ENCODE results near the gene BCLAF3.

DNA sequence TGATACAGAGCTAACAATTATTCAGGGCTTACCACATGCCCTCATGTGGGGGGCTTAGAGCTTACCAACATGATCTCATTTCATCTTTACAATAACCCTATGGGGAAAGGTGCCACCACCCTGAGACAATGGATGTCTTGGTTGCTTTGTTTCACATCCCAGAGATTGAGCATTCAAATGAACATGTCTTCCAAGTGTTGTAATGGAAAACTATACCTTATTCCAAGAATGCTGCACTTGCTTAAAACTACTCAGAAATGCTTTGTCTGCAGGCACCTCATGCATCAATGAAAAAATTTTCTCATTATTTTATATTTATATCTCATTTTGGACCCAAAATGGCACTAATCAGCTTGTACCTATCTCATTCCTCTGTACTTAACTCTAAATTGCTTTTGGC, 34.6 kb downstream of the BCLAF3 start:
- TF ChIP-seq, protein P1, sequence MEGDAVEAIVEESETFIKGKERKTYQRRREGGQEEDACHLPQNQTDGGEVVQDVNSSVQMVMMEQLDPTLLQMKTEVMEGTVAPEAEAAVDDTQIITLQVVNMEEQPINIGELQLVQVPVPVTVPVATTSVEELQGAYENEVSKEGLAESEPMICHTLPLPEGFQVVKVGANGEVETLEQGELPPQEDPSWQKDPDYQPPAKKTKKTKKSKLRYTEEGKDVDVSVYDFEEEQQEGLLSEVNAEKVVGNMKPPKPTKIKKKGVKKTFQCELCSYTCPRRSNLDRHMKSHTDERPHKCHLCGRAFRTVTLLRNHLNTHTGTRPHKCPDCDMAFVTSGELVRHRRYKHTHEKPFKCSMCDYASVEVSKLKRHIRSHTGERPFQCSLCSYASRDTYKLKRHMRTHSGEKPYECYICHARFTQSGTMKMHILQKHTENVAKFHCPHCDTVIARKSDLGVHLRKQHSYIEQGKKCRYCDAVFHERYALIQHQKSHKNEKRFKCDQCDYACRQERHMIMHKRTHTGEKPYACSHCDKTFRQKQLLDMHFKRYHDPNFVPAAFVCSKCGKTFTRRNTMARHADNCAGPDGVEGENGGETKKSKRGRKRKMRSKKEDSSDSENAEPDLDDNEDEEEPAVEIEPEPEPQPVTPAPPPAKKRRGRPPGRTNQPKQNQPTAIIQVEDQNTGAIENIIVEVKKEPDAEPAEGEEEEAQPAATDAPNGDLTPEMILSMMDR (IDR thresholded peaks at IDR 0.05): no peak
- TF ChIP-seq POLR2AphosphoS5 (IDR thresholded peaks at IDR 0.05): no peak
